Nephron progenitor cell (in vitro differentiated cells): ENCODE results near the gene KCNK15.

Experiments used
- DNase-seq: peaks from one replicate; pipeline ENCODE4 v3.0.0; 2021
- H3K27ac Mint-ChIP-seq: 2 replicates; pipeline ENCODE4 v1.8.0; 2021; ENCODE audit warnings: mild to moderate bottlenecking, moderate library complexity, mixed read lengths
- H3K27me3 Mint-ChIP-seq: 2 replicates; pipeline ENCODE4 v1.8.0; 2021; ENCODE audit warnings: mild to moderate bottlenecking, low read depth, mixed read lengths; ENCODE audit not compliant: poor library complexity
- H3K36me3 Mint-ChIP-seq: 2 replicates; pipeline ENCODE4 v1.8.0; 2021; ENCODE audit warnings: low read depth, mixed read lengths
- H3K4me1 Mint-ChIP-seq: 2 replicates; pipeline ENCODE4 v1.8.0; 2021; ENCODE audit warnings: mixed read lengths
- H3K4me3 Mint-ChIP-seq: 2 replicates; pipeline ENCODE4 v1.8.0; 2021; ENCODE audit warnings: mild to moderate bottlenecking, moderate library complexity, mixed read lengths
- H3K9me3 Mint-ChIP-seq: 2 replicates; pipeline ENCODE4 v1.8.0; 2021; ENCODE audit warnings: mild to moderate bottlenecking, moderate library complexity, mixed read lengths
- CTCF ChIP-seq: fragments of 200-600 bp; sonication (generic); IDR thresholded peaks from 2 replicates; pipeline ENCODE4 v1.5.0; 2021; ENCODE audit warnings: antibody characterized with exemption

The KCNK15 gene

DNA sequence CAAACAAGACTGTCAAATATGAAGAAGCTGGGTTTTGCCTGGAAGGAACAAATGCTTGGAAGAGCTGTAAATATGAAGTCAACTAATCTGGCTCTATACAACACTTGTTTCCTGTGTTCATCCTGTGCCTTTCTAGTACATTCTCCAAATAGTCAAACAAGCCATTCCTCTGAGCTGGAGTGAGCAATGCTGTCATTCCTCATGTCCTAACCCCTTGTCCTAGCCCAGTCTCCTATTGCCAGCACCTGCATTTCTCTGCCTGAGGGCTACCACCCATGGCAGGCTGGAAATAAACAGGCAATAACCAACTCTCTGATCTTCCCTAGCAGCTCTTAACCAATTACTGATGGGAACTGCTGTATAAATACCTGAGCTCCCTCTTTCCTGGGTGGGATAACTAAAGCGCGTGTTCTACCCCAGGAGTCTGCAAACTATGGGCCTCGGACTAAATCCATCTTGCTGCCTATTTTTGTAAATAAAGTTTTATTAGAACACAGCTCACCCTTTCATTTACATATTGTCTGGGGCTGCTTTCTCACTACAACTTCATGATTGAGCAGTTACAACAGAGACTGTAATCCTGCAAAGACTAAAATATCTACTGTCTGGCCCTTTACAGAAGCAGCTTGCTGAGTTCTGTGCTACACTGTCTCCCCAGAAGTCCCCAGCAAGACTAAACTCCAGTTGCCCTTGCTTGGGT lies 51.2 kb downstream of the KCNK15 start:
- Mint-ChIP-seq H3K4me3 (no peak overlapping the region), H3K27me3 (no peaks in the 10 kb centered on the region), H3K27ac (no peak overlapping the region), H3K4me1 (peaks cover 21% of the 10 kb centered on the region), H3K36me3 (no peaks in the 10 kb centered on the region), H3K9me3 (no peaks in the 10 kb centered on the region)
- TF ChIP-seq CTCF, result no peak
- DNase-seq, result no peak

- Mint-ChIP-seq H3K9me3 (no peaks in the 10 kb centered on the region), H3K4me3 (no peak overlapping the region), H3K4me1 (peaks cover 32% of the 10 kb centered on the region), H3K36me3 (no peaks in the 10 kb centered on the region), H3K27ac (no peak overlapping the region), H3K27me3 (peaks cover 6% of the 10 kb centered on the region)
- no peak for DNase-seq
- no peak for TF ChIP-seq CTCF
These were observed 54.0 kb downstream of the KCNK15 start for GRCh38 chr20:44799691-44800090.

DNA sequence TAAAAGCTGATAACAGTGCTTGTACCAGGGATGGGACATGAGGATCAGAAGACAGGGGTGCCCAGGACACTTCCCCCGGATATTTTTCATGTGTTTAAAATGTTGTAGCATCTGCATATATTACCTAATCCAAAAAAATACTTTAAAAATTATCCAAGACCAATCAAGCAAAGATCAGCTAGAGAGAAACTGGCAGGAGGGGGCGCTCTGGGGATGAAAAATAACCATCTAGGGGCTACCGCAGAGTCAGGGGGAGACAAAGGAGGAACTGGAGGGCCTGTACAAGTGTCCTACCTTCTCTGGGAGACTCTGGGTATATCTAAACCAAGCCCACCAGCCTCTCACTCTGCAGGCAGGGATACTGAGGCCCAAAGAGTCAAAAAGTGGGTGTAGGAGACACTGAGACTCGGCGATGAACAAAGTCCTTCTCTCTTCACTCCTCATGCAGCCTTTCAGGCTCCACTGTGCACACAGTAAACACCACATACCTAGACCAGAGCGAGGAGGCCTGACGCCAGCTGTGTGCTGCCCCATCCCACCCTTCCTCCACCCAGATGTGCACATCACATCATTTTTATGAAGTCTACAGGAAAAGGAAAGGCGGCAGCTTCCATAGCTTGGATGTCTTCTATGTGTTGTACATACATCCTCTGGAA lies 54.9 kb downstream of the KCNK15 start:
- Mint-ChIP-seq H3K36me3 (no peaks in the 10 kb centered on the region), H3K4me1 (peaks cover 40% of the 10 kb centered on the region), H3K9me3 (no peaks in the 10 kb centered on the region), H3K4me3 (no peak overlapping the region), H3K27me3 (peaks cover 9% of the 10 kb centered on the region), H3K27ac (peak overlapping the region; percentile 24)
- peak; percentile 40 for DNase-seq
- TF ChIP-seq CTCF, result peak; percentile 26
